Vagina (tissue), 2 donors: ENCODE data around the gene WWTR1. TPM values are rescaled to one million over a fixed set of nuclear protein-coding genes. Genes with fewer than 3 reads are reported as not detected.

Experiments
- DNase-seq, 2 donors: peaks; one replicate each; pipeline ENCODE4 v3.0.0-alpha.2; 2017; ENCODE audit errors: extremely low spot score in 2 of 2
- H3K27ac ChIP-seq: fragments of 200-600 bp; sonication (generic); one replicate; pipeline ENCODE4 v1.5.1; 2019
- H3K27me3 ChIP-seq: fragments of 200-600 bp; sonication (generic); one replicate; pipeline ENCODE4 v1.5.1; 2019
- H3K36me3 ChIP-seq, 2 donors: fragments of 200-600 bp; sonication (generic); one replicate each; pipeline ENCODE4 v1.5.1; 2017 to 2019
- H3K4me1 ChIP-seq: fragments of 200-600 bp; sonication (generic); one replicate; pipeline ENCODE4 v1.5.1; 2019
- H3K4me3 ChIP-seq, 2 donors: fragments of 200-600 bp; sonication (generic); 1 replicate in 1 of 2; 2 replicates in 1 of 2; pipeline ENCODE4 v1.5.1; 2016 to 2019
- H3K9me3 ChIP-seq: fragments of 200-600 bp; sonication (generic); one replicate; pipeline ENCODE4 v1.5.1; 2019
- CTCF ChIP-seq, 3 experiments: fragments of 450-650 bp in 2 of 3; fragments of 200-600 bp in 1 of 3; sonication (generic) in 1 of 3; IDR thresholded peaks; one replicate each; pipeline ENCODE4 v1.5.1; 2017 to 2019; ENCODE audit warnings: antibody characterized with exemption in 3 of 3, mild to moderate bottlenecking in 2 of 3, moderate library complexity in 2 of 3
- POLR2A ChIP-seq, 2 donors: fragments of 450-650 bp; IDR thresholded peaks; one replicate each; pipeline ENCODE4 v1.6.1; 2017; ENCODE audit warnings: antibody characterized with exemption in 2 of 2, mild to moderate bottlenecking in 2 of 2, moderate library complexity in 2 of 2
- POLR2AphosphoS5 ChIP-seq, 2 donors: sonication (generic); formaldehyde crosslinking; IDR thresholded peaks; one replicate each; pipeline ENCODE4 v1.9.0; 2017; ENCODE audit warnings: antibody characterized with exemption in 2 of 2, mild to moderate bottlenecking in 2 of 2, low read depth in 1 of 2; ENCODE audit not compliant: insufficient read depth in 1 of 2
- intact Hi-C: fragments of 100-400 bp; cut with DNase I; formaldehyde crosslinking; loops from one replicate; pipeline ENCODE4 v1.15.1; 2023
- total RNA-seq: library from RNA; depleted of rRNA; stranded (reverse); fragments of >200 nt; gene quantifications from one replicate; pipeline ENCODE4 v1.2.3, GENCODE V29; 2016

The WWTR1 gene
- total RNA-seq, 1 donor from 2014 or later: 181 TPM

- H3K27me3 ChIP-seq: no peaks in the 10 kb centered on the region
- DNase-seq: no peak
- H3K36me3 ChIP-seq: no peaks in the 10 kb centered on the region
- H3K4me1 ChIP-seq: peaks cover 10% of the 10 kb centered on the region
- no peaks in the 10 kb centered on the region for H3K9me3 ChIP-seq
- peak overlapping the region; percentile 37 for H3K27ac ChIP-seq
- intact Hi-C loops: no loop called here
- TF ChIP-seq POLR2A (IDR thresholded peaks at IDR 0.05): no peak
- TF ChIP-seq CTCF (IDR thresholded peaks at IDR 0.05): no peak
- no peak for TF ChIP-seq POLR2AphosphoS5 (IDR thresholded peaks at IDR 0.05; ENCODE audit: insufficient read depth in 1 of 2, low read depth in 1 of 2)
- H3K4me3 ChIP-seq: no peak overlapping the region
Measured at GRCh38 chr3:149547954-149548668, 109.7 kb downstream of the WWTR1 start.

- Histone ChIP-seq H3K4me3 (no peak overlapping the region), H3K27ac (peak overlapping the region; percentile 37), H3K4me1 (peaks cover 3% of the 10 kb centered on the region), H3K9me3 (no peaks in the 10 kb centered on the region), H3K27me3 (no peaks in the 10 kb centered on the region), H3K36me3 (no peaks in the 10 kb centered on the region)
- TF ChIP-seq POLR2A (IDR thresholded peaks at IDR 0.05) (no peak), CTCF (IDR thresholded peaks at IDR 0.05) (no peak), POLR2AphosphoS5 (IDR thresholded peaks at IDR 0.05; ENCODE audit: insufficient read depth in 1 of 2, low read depth in 1 of 2) (no peak)
- intact Hi-C loops: no loop called here
- no peak for DNase-seq
Measured at GRCh38 chr3:149547413-149547812, 110.4 kb downstream of the WWTR1 start.

- Histone ChIP-seq H3K4me3 (no peak overlapping the region), H3K9me3 (no peaks in the 10 kb centered on the region), H3K4me1 (peaks cover 6% of the 10 kb centered on the region), H3K27me3 (no peaks in the 10 kb centered on the region), H3K27ac (no peak overlapping the region), H3K36me3 (peaks cover 0 to 9% of the 10 kb centered on the region in 2 donors)
- TF ChIP-seq POLR2A (IDR thresholded peaks at IDR 0.05) (no peak), POLR2AphosphoS5 (IDR thresholded peaks at IDR 0.05; ENCODE audit: insufficient read depth in 1 of 2, low read depth in 1 of 2) (no peak), CTCF (IDR thresholded peaks at IDR 0.05) (no peak)
- DNase-seq: no peak
- intact Hi-C loops: no loop called here
Measured at GRCh38 chr3:149545049-149545448, 112.8 kb downstream of the WWTR1 start.

GRCh38 chr3:149542375-149543312 lies 115.2 kb downstream of the WWTR1 start:
- no peak overlapping the region for H3K4me3 ChIP-seq
- TF ChIP-seq POLR2A (IDR thresholded peaks at IDR 0.05): no peak
- no peak for TF ChIP-seq POLR2AphosphoS5 (IDR thresholded peaks at IDR 0.05; ENCODE audit: insufficient read depth in 1 of 2, low read depth in 1 of 2)
- TF ChIP-seq CTCF (IDR thresholded peaks at IDR 0.05): no peak
- no peak overlapping the region for H3K27ac ChIP-seq
- DNase-seq: no peak
- no peaks in the 10 kb centered on the region for H3K27me3 ChIP-seq
- H3K4me1 ChIP-seq: peaks cover 14% of the 10 kb centered on the region
- H3K36me3 ChIP-seq: peaks cover 0 to 9% of the 10 kb centered on the region in 2 donors
- no peaks in the 10 kb centered on the region for H3K9me3 ChIP-seq
- intact Hi-C loops: no loop called here
